A549 (cell line): Measurements from ENCODE around the gene PDE6D. TPM values are rescaled to one million over a fixed set of nuclear protein-coding genes. Genes with fewer than 3 reads are reported as not detected.

Experiments used
- ATAC-seq, 2 experiments: fragments of 200-7000 bp in 1 of 2; fragments of >200 bp in 1 of 2; cut with Nextera tagmentation in 1 of 2; cut with Tn5 transposase in 1 of 2; 3 replicates each; pipeline versions ENCODE4 v1.8.0 to v1.9.1; 2018 to 2020; ENCODE audit warnings: mild to moderate bottlenecking in 1 of 2, moderate library complexity in 1 of 2
- CTCF ChIA-PET: fragments of 300-600 bp; sonication (Branson Sonifier 250); formaldehyde crosslinking; extraction: SDS; loops from one replicate; lab custom pipeline; 2021; ENCODE audit warnings: antibody characterized with exemption, inconsistent platforms; lab: Yijun Ruan, JAX
- POLR2A ChIA-PET: fragments of 350-600 bp; formaldehyde crosslinking; extraction: SDS; loops from one replicate; lab custom pipeline; 2021; ENCODE audit warnings: antibody characterized with exemption, inconsistent platforms; lab: Yijun Ruan, JAX
- DNase-seq, 2 experiments: peaks; one replicate each; pipeline versions ENCODE4 v3.0.0 to v3.0.0-alpha.2; 2011 to 2016; ENCODE audit warnings: low read depth in 1 of 2, low spot score in 1 of 2
- FAIRE-seq: peaks from 2 replicates; lab custom pipeline; 2011; peaks lifted over from hg19 to GRCh38; lab: Jason Lieb, UNC
- H3K27ac ChIP-seq, 2 experiments: fragments of >200 bp; sonication (Bioruptor Twin); formaldehyde crosslinking; 3 replicates each; pipeline ENCODE4 v1.5.1; 2016 to 2017
- H3K4me1 ChIP-seq: fragments of >200 bp; sonication (Bioruptor Twin); formaldehyde crosslinking; 3 replicates; pipeline ENCODE4 v1.6.1; 2016
- H3K4me2 ChIP-seq: fragments of >200 bp; sonication (Bioruptor Twin); formaldehyde crosslinking; 3 replicates; pipeline ENCODE4 v1.6.1; 2016
- H3K4me3 ChIP-seq: fragments of >200 bp; sonication (Bioruptor Twin); formaldehyde crosslinking; 3 replicates; pipeline ENCODE4 v1.5.1; 2016
- H3K9me3 ChIP-seq: fragments of >200 bp; sonication (Bioruptor Twin); formaldehyde crosslinking; 3 replicates; pipeline ENCODE4 v1.6.1; 2016
- BCL3 ChIP-seq: fragments of >200 bp; sonication (Bioruptor Twin); formaldehyde crosslinking; IDR thresholded peaks from 3 replicates; pipeline ENCODE4 v1.6.1; 2016
- CHD2 ChIP-seq: fragments of 150-350 bp; IDR thresholded peaks from 2 replicates; pipeline ENCODE4 v1.6.1; 2014; ENCODE audit warnings: low read length; ENCODE audit not compliant: partially characterized antibody
- EHMT2 ChIP-seq: fragments of 200-600 bp; sonication (generic); IDR thresholded peaks from 2 replicates; pipeline ENCODE4 v1.6.1; 2016; ENCODE audit warnings: antibody characterized with exemption, low read depth, mild to moderate bottlenecking, moderate library complexity
- ESRRA ChIP-seq: fragments of 150-350 bp; IDR thresholded peaks from 2 replicates; pipeline ENCODE4 v1.6.1; 2014; ENCODE audit warnings: mild to moderate bottlenecking, low read length, borderline replicate concordance
- FOSB ChIP-seq: fragments of 250-450 bp; sonication (Bioruptor Pico); IDR thresholded peaks from 2 replicates; pipeline ENCODE4 v1.5.0; 2020; ENCODE audit warnings: mild to moderate bottlenecking, moderate library complexity
- GATA3 ChIP-seq: IDR thresholded peaks from 2 replicates; pipeline ENCODE4 v1.6.1; 2012; ENCODE audit warnings: borderline replicate concordance
- HDAC2 ChIP-seq: fragments of 200-600 bp; sonication (generic); IDR thresholded peaks from 2 replicates; pipeline ENCODE4 v1.6.1; 2016
- HMGXB4 ChIP-seq: fragments of 250-450 bp; sonication (Bioruptor Pico); IDR thresholded peaks from 2 replicates; pipeline ENCODE4 v1.5.0; 2021; ENCODE audit warnings: mild to moderate bottlenecking, moderate library complexity, borderline replicate concordance
- HOXB13 ChIP-seq: fragments of 250-450 bp; sonication (Bioruptor Pico); IDR thresholded peaks from 2 replicates; pipeline ENCODE4 v1.5.0; 2020; ENCODE audit warnings: low read depth, mild to moderate bottlenecking, moderate library complexity
- KDM1A ChIP-seq: fragments of 200-600 bp; sonication (generic); IDR thresholded peaks from 2 replicates; pipeline ENCODE4 v1.6.1; 2016; ENCODE audit warnings: low read depth, mild to moderate bottlenecking
- KDM5A ChIP-seq: fragments of 200-600 bp; sonication (generic); IDR thresholded peaks from 2 replicates; pipeline ENCODE4 v1.6.1; 2016; ENCODE audit warnings: antibody characterized with exemption, mild to moderate bottlenecking
- MAX ChIP-seq: IDR thresholded peaks from 2 replicates; pipeline ENCODE4 v1.6.1; 2012
- MAZ ChIP-seq: fragments of 150-350 bp; IDR thresholded peaks from 2 replicates; pipeline ENCODE4 v1.6.1; 2014; ENCODE audit warnings: antibody characterized with exemption, low read depth, low read length, borderline replicate concordance
- NPAS2 ChIP-seq: fragments of 250-450 bp; sonication (Bioruptor Pico); IDR thresholded peaks from 2 replicates; pipeline ENCODE4 v1.8.0; 2022; ENCODE audit warnings: mild to moderate bottlenecking, moderate library complexity, borderline replicate concordance
- NR3C1 ChIP-seq: fragments of >200 bp; sonication (Bioruptor Twin); formaldehyde crosslinking; IDR thresholded peaks from 3 replicates; pipeline ENCODE4 v1.6.1; 2017
- POLR2A ChIP-seq: IDR thresholded peaks from 2 replicates; pipeline ENCODE4 v1.6.1; 2012; ENCODE audit warnings: mild to moderate bottlenecking, low read length
- POLR2AphosphoS2 ChIP-seq: conservative IDR thresholded peaks from 2 replicates; pipeline ENCODE4 v1.6.1; 2012; ENCODE audit warnings: low read length, improper control_type of control experiment, inconsistent platforms
- RARB ChIP-seq: fragments of 250-450 bp; sonication (Bioruptor Pico); IDR thresholded peaks from 2 replicates; pipeline ENCODE4 v1.8.0; 2021; ENCODE audit warnings: mild to moderate bottlenecking, moderate library complexity
- RCOR1 ChIP-seq: fragments of 150-350 bp; IDR thresholded peaks from 2 replicates; pipeline ENCODE4 v1.6.1; 2014; ENCODE audit warnings: antibody characterized with exemption, low read length, low read depth
- SMC3 ChIP-seq: fragments of >200 bp; sonication (Bioruptor Twin); formaldehyde crosslinking; IDR thresholded peaks from 3 replicates; pipeline ENCODE4 v1.6.1; 2018; ENCODE audit warnings: inconsistent platforms
- SREBF2 ChIP-seq: fragments of 450-650 bp; IDR thresholded peaks from 2 replicates; pipeline ENCODE4 v1.6.1; 2014; ENCODE audit warnings: mild to moderate bottlenecking, moderate library complexity
- TFCP2L1 ChIP-seq: fragments of 250-450 bp; sonication (Bioruptor Pico); IDR thresholded peaks from 2 replicates; pipeline ENCODE4 v1.5.0; 2021; ENCODE audit warnings: mild to moderate bottlenecking
- ZC3H11A ChIP-seq: fragments of 450-650 bp; IDR thresholded peaks from 2 replicates; pipeline ENCODE4 v1.6.1; 2014; ENCODE audit warnings: antibody characterized with exemption, mild to moderate bottlenecking
- WGBS: methylation state at CpG from one replicate; pipeline ENCODE4 v1.1.6; 2017; ENCODE audit errors: missing lambda C conversion rate; 5-methylcytosine and 5-hydroxymethylcytosine counted together
- polyA plus RNA-seq, 4 experiments: library from polyadenylated mRNA; depleted of rRNA in 3 of 4; stranded (reverse); fragments of >200 nt; fragmentation: RNase III in 1 of 4; extraction: RNeasy Plus Mini Kit Qiagen cat#74134 plus additional on column Dnase treatment in 1 of 4; gene quantifications; 2 replicates in 3 of 4; 3 replicates in 1 of 4; pipeline ENCODE4 v1.2.3, GENCODE V29; 2011 to 2017
- TF ChIP-seq, protein P1 (sequence below): fragments of 250-450 bp; sonication (Bioruptor Pico); IDR thresholded peaks from 2 replicates; pipeline ENCODE4 v1.5.0; 2020; ENCODE audit warnings: low read depth, mild to moderate bottlenecking, moderate library complexity

The PDE6D gene
- polyA plus RNA-seq, 2 of the 4 experiments (the other 2 are of a cell fraction), result 27.3 to 51.3 TPM

- no peak for ATAC-seq
- H3K27ac ChIP-seq, result no peak overlapping the region
Measured at GRCh38 chr2:231699006-231699405, 82.1 kb downstream of the PDE6D start.

DNA sequence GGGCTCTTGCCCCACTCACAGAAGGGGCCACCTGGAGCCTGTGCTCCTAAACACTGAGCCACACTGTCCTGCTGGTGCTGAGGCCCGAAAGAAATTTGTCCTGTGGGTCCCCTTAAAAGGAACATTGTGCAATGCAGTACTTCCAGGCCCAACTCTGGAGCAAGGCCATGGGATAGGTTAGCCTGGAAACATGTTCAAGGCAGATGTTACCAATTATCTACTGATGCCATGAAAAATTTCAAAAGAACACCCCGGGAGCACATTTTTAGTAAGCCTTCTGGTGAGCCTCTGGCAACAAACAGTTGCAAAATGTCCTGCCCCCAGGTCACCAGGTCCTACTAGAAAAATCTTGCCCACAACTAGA lies 85.1 kb downstream of the PDE6D start:
- H3K27ac ChIP-seq, result no peak overlapping the region
- ATAC-seq (no peak), FAIRE-seq (no peak), DNase-seq (no peak)
- ChIA-PET CTCF (interaction anchor here (78.4 to 95.1 kb wide), 2 partner anchors 12 to 45 kb away, joined by 4158 read pairs; partner anchors contain the start of gene PTMA), POLR2A (interaction anchor here (0.9 kb wide), 1 partner anchor 11 kb away, joined by 3 read pairs; no protein-coding TSS in a partner anchor)
- no peak overlapping the region for H3K4me2 ChIP-seq
- no peak overlapping the region for H3K4me3 ChIP-seq
- no peaks in the 10 kb centered on the region for H3K9me3 ChIP-seq
- TF ChIP-seq POLR2A, result no peak
- TF ChIP-seq HMGXB4 (CRISPR knock-in tag), result no peak
- TF ChIP-seq RARB (CRISPR knock-in tag), result no peak
- TF ChIP-seq ESRRA, result no peak
- no peak for TF ChIP-seq KDM5A
- no peak for TF ChIP-seq RCOR1
- no peak for TF ChIP-seq EHMT2
- TF ChIP-seq SMC3, result no peak
- no peak for TF ChIP-seq BCL3
- TF ChIP-seq KDM1A, result no peak
- TF ChIP-seq CHD2, result no peak
- TF ChIP-seq, protein P1, sequence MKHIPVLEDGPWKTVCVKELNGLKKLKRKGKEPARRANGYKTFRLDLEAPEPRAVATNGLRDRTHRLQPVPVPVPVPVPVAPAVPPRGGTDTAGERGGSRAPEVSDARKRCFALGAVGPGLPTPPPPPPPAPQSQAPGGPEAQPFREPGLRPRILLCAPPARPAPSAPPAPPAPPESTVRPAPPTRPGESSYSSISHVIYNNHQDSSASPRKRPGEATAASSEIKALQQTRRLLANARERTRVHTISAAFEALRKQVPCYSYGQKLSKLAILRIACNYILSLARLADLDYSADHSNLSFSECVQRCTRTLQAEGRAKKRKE, result no peak
- TF ChIP-seq MAX, result no peak
- TF ChIP-seq TFCP2L1 (CRISPR knock-in tag), result no peak
- H3K4me1 ChIP-seq, result no peaks in the 10 kb centered on the region
- WGBS, result 86% methylated on average over 2 of the region's 2 CpGs

More at GRCh38 chr2:231699006-231699405, 82.1 kb downstream of the PDE6D start:
- H3K4me3 ChIP-seq, result no peak overlapping the region
- no peak overlapping the region for H3K4me2 ChIP-seq
- no peaks in the 10 kb centered on the region for H3K4me1 ChIP-seq
- FAIRE-seq (no peak), DNase-seq (no peak)
- no peak for TF ChIP-seq POLR2AphosphoS2
- TF ChIP-seq KDM1A, result no peak
- no peak for TF ChIP-seq ZC3H11A
- TF ChIP-seq EHMT2, result no peak
- no peak for TF ChIP-seq FOSB
- TF ChIP-seq RCOR1, result no peak
- TF ChIP-seq, protein P1, result no peak
- no peak for TF ChIP-seq BCL3
- TF ChIP-seq HMGXB4 (CRISPR knock-in tag), result no peak
- no peak for TF ChIP-seq NPAS2
- no peak for TF ChIP-seq SREBF2
- TF ChIP-seq HDAC2, result no peak
- TF ChIP-seq MAX, result no peak
- TF ChIP-seq HOXB13, result no peak
- TF ChIP-seq MAZ, result no peak
- no peak for TF ChIP-seq GATA3
- TF ChIP-seq NR3C1, result no peak
- ChIA-PET CTCF (interaction anchor here (6.8 to 78.4 kb wide), 2 partner anchors 15 to 48 kb away, joined by 70 to 4158 read pairs; no protein-coding TSS in a partner anchor), POLR2A (interaction anchor here (1.7 kb wide), 1 partner anchor 9 kb away, joined by 6 read pairs; the partner anchor contains the start of gene PTMA)
- WGBS, result 89% methylated on average over 9 of the region's 9 CpGs
- no peaks in the 10 kb centered on the region for H3K9me3 ChIP-seq
